ENCODE data around the gene KCNJ11.

KCNJ11 gene

GRCh38 chr11:17376493-17376892 is 12.0 kb downstream of the KCNJ11 start:
- no peak for TF ChIP-seq GATA3 (IDR thresholded peaks at IDR 0.05; ENCODE audit: low read depth, low read length)
- TF ChIP-seq GATA2 (IDR thresholded peaks at IDR 0.05; ENCODE audit: low read depth, low read length), result no peak

- no peak for TF ChIP-seq GATA3 (IDR thresholded peaks at IDR 0.05; ENCODE audit: low read depth, low read length)
- TF ChIP-seq GATA2 (IDR thresholded peaks at IDR 0.05; ENCODE audit: low read depth, low read length), result no peak
Observed at GRCh38 chr11:17375547-17375946, 12.9 kb downstream of the KCNJ11 start.

GRCh38 chr11:17371614-17372013 is 16.8 kb downstream of the KCNJ11 start:
- TF ChIP-seq GATA3 (IDR thresholded peaks at IDR 0.05; ENCODE audit: low read depth, low read length), result no peak
- TF ChIP-seq GATA2 (IDR thresholded peaks at IDR 0.05; ENCODE audit: low read depth, low read length), result no peak

GRCh38 chr11:17369684-17370243 is 18.7 kb downstream of the KCNJ11 start:
- TF ChIP-seq GATA2 (IDR thresholded peaks at IDR 0.05; ENCODE audit: low read depth, low read length) (no peak), GATA3 (IDR thresholded peaks at IDR 0.05; ENCODE audit: low read depth, low read length) (no peak)

GRCh38 chr11:17369094-17369493 is 19.4 kb downstream of the KCNJ11 start:
- TF ChIP-seq GATA2 (IDR thresholded peaks at IDR 0.05; ENCODE audit: low read depth, low read length) (no peak), GATA3 (IDR thresholded peaks at IDR 0.05; ENCODE audit: low read depth, low read length) (no peak)

GRCh38 chr11:17368551-17368950 is 19.9 kb downstream of the KCNJ11 start:
- no peak for TF ChIP-seq GATA2 (IDR thresholded peaks at IDR 0.05; ENCODE audit: low read depth, low read length)
- no peak for TF ChIP-seq GATA3 (IDR thresholded peaks at IDR 0.05; ENCODE audit: low read depth, low read length)

GRCh38 chr11:17366495-17366894 is 22.0 kb downstream of the KCNJ11 start:
- TF ChIP-seq GATA2 (IDR thresholded peaks at IDR 0.05; ENCODE audit: low read depth, low read length) (no peak), GATA3 (IDR thresholded peaks at IDR 0.05; ENCODE audit: low read depth, low read length) (no peak)

GRCh38 chr11:17354601-17354991 is 33.9 kb downstream of the KCNJ11 start:
- TF ChIP-seq GATA2 (IDR thresholded peaks at IDR 0.05; ENCODE audit: low read depth, low read length) (no peak), GATA3 (IDR thresholded peaks at IDR 0.05; ENCODE audit: low read depth, low read length) (no peak)

- TF ChIP-seq GATA3 (IDR thresholded peaks at IDR 0.05; ENCODE audit: low read depth, low read length) (no peak), GATA2 (IDR thresholded peaks at IDR 0.05; ENCODE audit: low read depth, low read length) (no peak)
Observed at GRCh38 chr11:17353821-17354600, 34.4 kb downstream of the KCNJ11 start.

- no peak for TF ChIP-seq GATA2 (IDR thresholded peaks at IDR 0.05; ENCODE audit: low read depth, low read length)
- no peak for TF ChIP-seq GATA3 (IDR thresholded peaks at IDR 0.05; ENCODE audit: low read depth, low read length)
Observed at GRCh38 chr11:17352950-17353820, 35.3 kb downstream of the KCNJ11 start.

GRCh38 chr11:17351510-17352176 is 36.8 kb downstream of the KCNJ11 start, which contains the start of gene NCR3LG1:
Gene NCR3LG1, plus strand, starts transcription at chr11:17351800. Its CDS starts 170 bp downstream, at chr11:17351970.
- TF ChIP-seq GATA2 (IDR thresholded peaks at IDR 0.05; ENCODE audit: low read depth, low read length) (no peak), GATA3 (IDR thresholded peaks at IDR 0.05; ENCODE audit: low read depth, low read length) (no peak)

GRCh38 chr11:17351172-17351509 is 37.3 kb downstream of the KCNJ11 start:
- TF ChIP-seq GATA2 (IDR thresholded peaks at IDR 0.05; ENCODE audit: low read depth, low read length) (no peak), GATA3 (IDR thresholded peaks at IDR 0.05; ENCODE audit: low read depth, low read length) (no peak)

- TF ChIP-seq GATA2 (IDR thresholded peaks at IDR 0.05; ENCODE audit: low read depth, low read length), result no peak
- TF ChIP-seq GATA3 (IDR thresholded peaks at IDR 0.05; ENCODE audit: low read depth, low read length), result no peak
Observed at GRCh38 chr11:17350455-17351171, 37.8 kb downstream of the KCNJ11 start.
